Transverse colon (tissue), 4 donors: Measurements from ENCODE around the gene BMP7.

Experiments
- POLR2AphosphoS5 ChIP-seq, 3 donors: sonication (generic); formaldehyde crosslinking; IDR thresholded peaks; one replicate each; pipeline ENCODE4 v1.6.1; 2016; ENCODE audit warnings: antibody characterized with exemption in 3 of 3
- TF ChIP-seq, protein P1 (sequence below), 5 experiments: fragments of 200-600 bp in 3 of 5; fragments of 450-650 bp in 2 of 5; sonication (generic) in 3 of 5; IDR thresholded peaks; 1 replicate in 2 of 5; 2 replicates in 3 of 5; pipeline ENCODE4 v1.5.1; 2016 to 2017; ENCODE audit warnings: antibody characterized with exemption in 5 of 5, inconsistent platforms in 3 of 5, mild to moderate bottlenecking in 2 of 5, moderate library complexity in 1 of 5

DNA sequence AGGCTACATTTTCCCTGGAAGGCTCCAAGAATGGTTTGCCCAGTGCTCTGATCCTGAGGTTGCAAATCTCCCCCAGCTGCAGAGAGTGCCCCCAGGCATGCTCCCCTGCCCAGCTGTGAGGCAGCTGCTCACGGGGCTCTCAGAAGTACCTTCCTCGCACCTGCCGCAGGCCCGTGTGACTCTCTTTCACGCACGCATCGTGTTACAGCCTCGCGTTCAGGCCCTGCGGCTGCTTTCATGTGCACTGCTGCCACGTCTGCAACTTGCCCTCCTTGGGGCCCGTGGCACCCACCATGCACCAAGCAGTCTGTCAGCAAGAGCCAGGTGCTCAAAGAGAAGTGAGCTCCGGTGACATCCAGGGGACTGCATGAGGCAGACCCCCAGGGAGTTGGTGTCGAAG lies 34.6 kb upstream of the BMP7 start:
- TF ChIP-seq, protein P1, sequence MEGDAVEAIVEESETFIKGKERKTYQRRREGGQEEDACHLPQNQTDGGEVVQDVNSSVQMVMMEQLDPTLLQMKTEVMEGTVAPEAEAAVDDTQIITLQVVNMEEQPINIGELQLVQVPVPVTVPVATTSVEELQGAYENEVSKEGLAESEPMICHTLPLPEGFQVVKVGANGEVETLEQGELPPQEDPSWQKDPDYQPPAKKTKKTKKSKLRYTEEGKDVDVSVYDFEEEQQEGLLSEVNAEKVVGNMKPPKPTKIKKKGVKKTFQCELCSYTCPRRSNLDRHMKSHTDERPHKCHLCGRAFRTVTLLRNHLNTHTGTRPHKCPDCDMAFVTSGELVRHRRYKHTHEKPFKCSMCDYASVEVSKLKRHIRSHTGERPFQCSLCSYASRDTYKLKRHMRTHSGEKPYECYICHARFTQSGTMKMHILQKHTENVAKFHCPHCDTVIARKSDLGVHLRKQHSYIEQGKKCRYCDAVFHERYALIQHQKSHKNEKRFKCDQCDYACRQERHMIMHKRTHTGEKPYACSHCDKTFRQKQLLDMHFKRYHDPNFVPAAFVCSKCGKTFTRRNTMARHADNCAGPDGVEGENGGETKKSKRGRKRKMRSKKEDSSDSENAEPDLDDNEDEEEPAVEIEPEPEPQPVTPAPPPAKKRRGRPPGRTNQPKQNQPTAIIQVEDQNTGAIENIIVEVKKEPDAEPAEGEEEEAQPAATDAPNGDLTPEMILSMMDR (IDR thresholded peaks at IDR 0.05), result no peak
- TF ChIP-seq POLR2AphosphoS5 (IDR thresholded peaks at IDR 0.05), result no peak
